Measurements from ENCODE around the gene IMMP2L. TPM values are rescaled to one million over a fixed set of nuclear protein-coding genes. Genes with fewer than 3 reads are reported as not detected.

IMMP2L gene
- polyA plus RNA-seq, 1 of the 3 experiments (the other 2 are of a cell fraction), result 10.7 TPM

DNA sequence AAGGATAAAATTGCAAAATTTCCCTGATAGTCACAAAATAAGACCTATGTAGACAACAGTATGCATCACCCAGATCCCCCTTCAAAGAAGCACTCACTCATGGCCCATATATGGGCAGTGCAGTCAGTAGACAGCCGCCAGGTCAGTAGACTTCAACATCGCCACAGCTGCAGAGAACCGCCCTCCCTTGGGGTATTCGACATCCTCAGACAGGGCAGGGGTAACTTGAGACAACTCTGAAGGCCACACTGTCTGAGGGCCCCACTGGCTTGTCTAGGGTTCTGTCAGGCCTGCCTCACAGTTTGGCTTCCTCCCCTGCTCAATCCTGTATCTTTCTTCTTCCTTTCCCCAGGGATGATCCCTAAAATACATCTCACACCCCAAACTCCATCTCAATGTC lies 172.3 kb downstream of the IMMP2L start:
- H3K4me2 ChIP-seq, result no peak overlapping the region
- POLR2A ChIA-PET, result no interaction called here
- DNase-seq, result no peak
- H3K36me3 ChIP-seq (replicated peaks in 1 of 2; ENCODE audit: control insufficient read depth in 1 of 2, insufficient read depth in 2 of 2, low read length in 1 of 2), result no peaks in the 10 kb centered on the region
- H3K4me3 ChIP-seq (ENCODE audit: low read depth in 2 of 2, low read length in 1 of 2), result no peak overlapping the region
- H3K27ac ChIP-seq (ENCODE audit: low read depth in 2 of 2, low read length in 1 of 2), result no peak overlapping the region
- H3K79me2 ChIP-seq (ENCODE audit: insufficient read depth), result no peaks in the 10 kb centered on the region
- H2AFZ ChIP-seq (ENCODE audit: low read depth), result no peak overlapping the region
- 100% methylated on average over 4 of the region's 4 CpGs for WGBS (ENCODE audit: low lambda C conversion rate)
- TF ChIP-seq, protein P1, sequence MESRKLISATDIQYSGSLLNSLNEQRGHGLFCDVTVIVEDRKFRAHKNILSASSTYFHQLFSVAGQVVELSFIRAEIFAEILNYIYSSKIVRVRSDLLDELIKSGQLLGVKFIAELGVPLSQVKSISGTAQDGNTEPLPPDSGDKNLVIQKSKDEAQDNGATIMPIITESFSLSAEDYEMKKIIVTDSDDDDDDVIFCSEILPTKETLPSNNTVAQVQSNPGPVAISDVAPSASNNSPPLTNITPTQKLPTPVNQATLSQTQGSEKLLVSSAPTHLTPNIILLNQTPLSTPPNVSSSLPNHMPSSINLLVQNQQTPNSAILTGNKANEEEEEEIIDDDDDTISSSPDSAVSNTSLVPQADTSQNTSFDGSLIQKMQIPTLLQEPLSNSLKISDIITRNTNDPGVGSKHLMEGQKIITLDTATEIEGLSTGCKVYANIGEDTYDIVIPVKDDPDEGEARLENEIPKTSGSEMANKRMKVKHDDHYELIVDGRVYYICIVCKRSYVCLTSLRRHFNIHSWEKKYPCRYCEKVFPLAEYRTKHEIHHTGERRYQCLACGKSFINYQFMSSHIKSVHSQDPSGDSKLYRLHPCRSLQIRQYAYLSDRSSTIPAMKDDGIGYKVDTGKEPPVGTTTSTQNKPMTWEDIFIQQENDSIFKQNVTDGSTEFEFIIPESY (IDR thresholded peaks at IDR 0.05; ENCODE audit: borderline replicate concordance, low read depth), result no peak
- no peak for TF ChIP-seq GABPA (IDR thresholded peaks at IDR 0.05; ENCODE audit: low read depth)
- TF ChIP-seq SMC3 (IDR thresholded peaks at IDR 0.05; ENCODE audit: low read depth, low read length), result no peak
- TF ChIP-seq NFIC (IDR thresholded peaks at IDR 0.05; ENCODE audit: borderline replicate concordance), result no peak
- TF ChIP-seq RFX5 (IDR thresholded peaks at IDR 0.05; ENCODE audit: low read length), result no peak
- no peak for TF ChIP-seq RAD21 (IDR thresholded peaks at IDR 0.05; ENCODE audit: low read length)
- TF ChIP-seq, protein P2, sequence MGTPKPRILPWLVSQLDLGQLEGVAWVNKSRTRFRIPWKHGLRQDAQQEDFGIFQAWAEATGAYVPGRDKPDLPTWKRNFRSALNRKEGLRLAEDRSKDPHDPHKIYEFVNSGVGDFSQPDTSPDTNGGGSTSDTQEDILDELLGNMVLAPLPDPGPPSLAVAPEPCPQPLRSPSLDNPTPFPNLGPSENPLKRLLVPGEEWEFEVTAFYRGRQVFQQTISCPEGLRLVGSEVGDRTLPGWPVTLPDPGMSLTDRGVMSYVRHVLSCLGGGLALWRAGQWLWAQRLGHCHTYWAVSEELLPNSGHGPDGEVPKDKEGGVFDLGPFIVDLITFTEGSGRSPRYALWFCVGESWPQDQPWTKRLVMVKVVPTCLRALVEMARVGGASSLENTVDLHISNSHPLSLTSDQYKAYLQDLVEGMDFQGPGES (IDR thresholded peaks at IDR 0.05; ENCODE audit: low read depth, low read length), result no peak
- TF ChIP-seq SIN3A (IDR thresholded peaks at IDR 0.05; ENCODE audit: borderline replicate concordance, low read depth, low read length), result no peak
- TF ChIP-seq TEAD4 (IDR thresholded peaks at IDR 0.05; ENCODE audit: borderline replicate concordance, insufficient read depth), result no peak
- H4K20me1 ChIP-seq (ENCODE audit: insufficient read depth), result no peaks in the 10 kb centered on the region
- H3F3A ChIP-seq (replicated peaks; ENCODE audit: insufficient read depth), result peaks cover 6% of the 10 kb centered on the region
- H3K9me2 ChIP-seq, result no peaks in the 10 kb centered on the region
- peaks cover 9 to 19% of the 10 kb centered on the region in 2 experiments for H3K4me1 ChIP-seq (ENCODE audit: control insufficient read depth in 1 of 2, insufficient read depth in 2 of 2, low read depth in 1 of 2, low read length in 1 of 2)
- H3K9ac ChIP-seq, result no peak overlapping the region
- no peaks in the 10 kb centered on the region for H3K27me3 ChIP-seq (ENCODE audit: insufficient read depth)
- CTCF ChIA-PET, result interaction anchor here (1.1 kb wide), 1 partner anchor 9 kb away, joined by 4 read pairs; no protein-coding TSS in a partner anchor
- no peaks in the 10 kb centered on the region for H3K9me3 ChIP-seq

DNA sequence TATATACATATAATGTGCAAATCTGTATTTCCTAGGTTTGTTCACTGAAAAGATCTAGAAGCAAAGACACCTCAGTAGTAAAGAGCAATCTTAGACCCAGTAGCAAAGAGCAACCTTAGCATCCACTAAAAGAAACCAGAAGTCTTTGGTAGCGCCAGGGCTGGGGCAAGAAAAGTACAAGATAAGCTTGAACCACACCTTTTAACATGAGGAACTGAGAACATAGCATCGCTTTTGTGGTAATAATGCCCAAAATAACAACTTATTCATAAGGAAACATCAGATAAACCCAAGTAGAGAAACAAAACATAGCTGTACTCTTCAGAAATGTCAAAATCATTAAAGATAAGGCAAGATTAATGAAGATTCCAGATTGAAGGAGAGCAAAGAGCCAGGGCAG lies 173.4 kb downstream of the IMMP2L start:
- no peak for TF ChIP-seq FOXM1 (IDR thresholded peaks at IDR 0.05; ENCODE audit: low read depth)
- TF ChIP-seq TEAD4 (IDR thresholded peaks at IDR 0.05; ENCODE audit: borderline replicate concordance, insufficient read depth), result no peak
- TF ChIP-seq, protein P2 (IDR thresholded peaks at IDR 0.05; ENCODE audit: low read depth, low read length), result no peak
- no peak for TF ChIP-seq YY1 (IDR thresholded peaks at IDR 0.05; ENCODE audit: low read depth)
- TF ChIP-seq SIN3A (IDR thresholded peaks at IDR 0.05; ENCODE audit: borderline replicate concordance, low read depth, low read length), result no peak
- no peak for TF ChIP-seq SMC3 (IDR thresholded peaks at IDR 0.05; ENCODE audit: low read depth, low read length)
- no peak for TF ChIP-seq RFX5 (IDR thresholded peaks at IDR 0.05; ENCODE audit: low read length)
- no peak for TF ChIP-seq NRF1 (IDR thresholded peaks at IDR 0.05; ENCODE audit: low read depth, low read length)
- TF ChIP-seq RCOR1 (IDR thresholded peaks at IDR 0.05; ENCODE audit: low read length), result no peak
- TF ChIP-seq MEF2A (IDR thresholded peaks at IDR 0.05; ENCODE audit: borderline replicate concordance, low read depth), result no peak
- no peak for TF ChIP-seq NFIC (IDR thresholded peaks at IDR 0.05; ENCODE audit: borderline replicate concordance)
- no peak for TF ChIP-seq EZH2phosphoT487 (IDR thresholded peaks at IDR 0.05; ENCODE audit: borderline replicate concordance, low read depth)
- TF ChIP-seq TAF1 (IDR thresholded peaks at IDR 0.05; ENCODE audit: borderline replicate concordance, low read depth, low read length), result no peak
- TF ChIP-seq, protein P3, sequence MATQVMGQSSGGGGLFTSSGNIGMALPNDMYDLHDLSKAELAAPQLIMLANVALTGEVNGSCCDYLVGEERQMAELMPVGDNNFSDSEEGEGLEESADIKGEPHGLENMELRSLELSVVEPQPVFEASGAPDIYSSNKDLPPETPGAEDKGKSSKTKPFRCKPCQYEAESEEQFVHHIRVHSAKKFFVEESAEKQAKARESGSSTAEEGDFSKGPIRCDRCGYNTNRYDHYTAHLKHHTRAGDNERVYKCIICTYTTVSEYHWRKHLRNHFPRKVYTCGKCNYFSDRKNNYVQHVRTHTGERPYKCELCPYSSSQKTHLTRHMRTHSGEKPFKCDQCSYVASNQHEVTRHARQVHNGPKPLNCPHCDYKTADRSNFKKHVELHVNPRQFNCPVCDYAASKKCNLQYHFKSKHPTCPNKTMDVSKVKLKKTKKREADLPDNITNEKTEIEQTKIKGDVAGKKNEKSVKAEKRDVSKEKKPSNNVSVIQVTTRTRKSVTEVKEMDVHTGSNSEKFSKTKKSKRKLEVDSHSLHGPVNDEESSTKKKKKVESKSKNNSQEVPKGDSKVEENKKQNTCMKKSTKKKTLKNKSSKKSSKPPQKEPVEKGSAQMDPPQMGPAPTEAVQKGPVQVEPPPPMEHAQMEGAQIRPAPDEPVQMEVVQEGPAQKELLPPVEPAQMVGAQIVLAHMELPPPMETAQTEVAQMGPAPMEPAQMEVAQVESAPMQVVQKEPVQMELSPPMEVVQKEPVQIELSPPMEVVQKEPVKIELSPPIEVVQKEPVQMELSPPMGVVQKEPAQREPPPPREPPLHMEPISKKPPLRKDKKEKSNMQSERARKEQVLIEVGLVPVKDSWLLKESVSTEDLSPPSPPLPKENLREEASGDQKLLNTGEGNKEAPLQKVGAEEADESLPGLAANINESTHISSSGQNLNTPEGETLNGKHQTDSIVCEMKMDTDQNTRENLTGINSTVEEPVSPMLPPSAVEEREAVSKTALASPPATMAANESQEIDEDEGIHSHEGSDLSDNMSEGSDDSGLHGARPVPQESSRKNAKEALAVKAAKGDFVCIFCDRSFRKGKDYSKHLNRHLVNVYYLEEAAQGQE (IDR thresholded peaks at IDR 0.05; ENCODE audit: low read depth, low read length), result no peak
- H3K4me3 ChIP-seq (ENCODE audit: low read depth in 2 of 2, low read length in 1 of 2), result no peak overlapping the region
- H3K27me3 ChIP-seq (ENCODE audit: insufficient read depth), result no peaks in the 10 kb centered on the region
- WGBS (ENCODE audit: low lambda C conversion rate), result 89% methylated on average over 2 of the region's 2 CpGs
- no peaks in the 10 kb centered on the region for H3K79me2 ChIP-seq (ENCODE audit: insufficient read depth)
- no peaks in the 10 kb centered on the region for H3K36me3 ChIP-seq (replicated peaks in 1 of 2; ENCODE audit: control insufficient read depth in 1 of 2, insufficient read depth in 2 of 2, low read length in 1 of 2)
- peaks cover 9 to 19% of the 10 kb centered on the region in 2 experiments for H3K4me1 ChIP-seq (ENCODE audit: control insufficient read depth in 1 of 2, insufficient read depth in 2 of 2, low read depth in 1 of 2, low read length in 1 of 2)
- H2AFZ ChIP-seq (ENCODE audit: low read depth), result no peak overlapping the region
- ChIA-PET CTCF (no interaction called here), POLR2A (no interaction called here)
- no peaks in the 10 kb centered on the region for H3K9me3 ChIP-seq
- no peak overlapping the region for H3K9ac ChIP-seq
- H3K9me2 ChIP-seq, result no peaks in the 10 kb centered on the region
- no peak for DNase-seq
- H3K4me2 ChIP-seq, result no peak overlapping the region
- H3F3A ChIP-seq (replicated peaks; ENCODE audit: insufficient read depth), result peaks cover 6% of the 10 kb centered on the region
- H4K20me1 ChIP-seq (ENCODE audit: insufficient read depth), result no peaks in the 10 kb centered on the region
- no peak overlapping the region for H3K27ac ChIP-seq (ENCODE audit: low read depth in 2 of 2, low read length in 1 of 2)

All from SK-N-SH (cell line).